Uterus (tissue), 2 donors: Measurements from ENCODE around the gene OPRM1.

Experiments used
- CTCF ChIP-seq, 4 experiments: fragments of 200-600 bp in 2 of 4; fragments of 450-650 bp in 2 of 4; sonication (generic) in 2 of 4; IDR thresholded peaks; one replicate each; pipeline ENCODE4 v1.5.1; 2016 to 2019; ENCODE audit warnings: antibody characterized with exemption in 4 of 4, mild to moderate bottlenecking in 2 of 4, moderate library complexity in 1 of 4
- POLR2A ChIP-seq, 2 donors: fragments of 450-650 bp; IDR thresholded peaks; one replicate each; pipeline ENCODE4 v1.6.1; 2016; ENCODE audit warnings: antibody characterized with exemption in 2 of 2, mild to moderate bottlenecking in 1 of 2, moderate library complexity in 1 of 2

- TF ChIP-seq CTCF (IDR thresholded peaks at IDR 0.05): no peak
- no peak for TF ChIP-seq POLR2A (IDR thresholded peaks at IDR 0.05)
Observed at GRCh38 chr6:154280521-154280920, 241.5 kb downstream of the OPRM1 start.
